Neutrophil (primary cell): ENCODE results near the gene ARMC8.

Source experiments
- H3K27ac ChIP-seq: fragments of 200-600 bp; sonication (generic); 2 replicates; pipeline ENCODE4 v1.5.1; 2016; ENCODE audit warnings: mild to moderate bottlenecking, moderate library complexity
- H3K27me3 ChIP-seq: fragments of 200-600 bp; sonication (generic); 2 replicates; pipeline ENCODE4 v1.6.0; 2016; ENCODE audit warnings: mild to moderate bottlenecking
- H3K36me3 ChIP-seq: fragments of 200-600 bp; sonication (generic); 2 replicates; pipeline ENCODE4 v1.5.1; 2017
- H3K4me1 ChIP-seq, 2 experiments: fragments of 200-600 bp in 1 of 2; sonication (generic) in 1 of 2; 1 replicate in 1 of 2; 2 replicates in 1 of 2; pipeline versions ENCODE4 v1.5.1 to v1.6.1; 2013 to 2016; ENCODE audit warnings: low read depth in 1 of 2, low read length in 1 of 2, mild to moderate bottlenecking in 1 of 2, moderate library complexity in 1 of 2; ENCODE audit not compliant: control insufficient read depth in 1 of 2, insufficient read depth in 1 of 2
- H3K4me3 ChIP-seq, 2 experiments: fragments of 200-600 bp in 1 of 2; sonication (generic) in 1 of 2; 1 replicate in 1 of 2; 2 replicates in 1 of 2; pipeline ENCODE4 v1.5.1; 2013 to 2016; ENCODE audit warnings: low read depth in 1 of 2, low read length in 1 of 2, mild to moderate bottlenecking in 1 of 2, moderate library complexity in 1 of 2
- H3K9me3 ChIP-seq: fragments of 200-600 bp; sonication (generic); 2 replicates; pipeline ENCODE4 v1.5.1; 2016
- TF ChIP-seq, protein P1 (sequence below): fragments of 200-600 bp; sonication (generic); IDR thresholded peaks from 2 replicates; pipeline ENCODE4 v1.5.1; 2016; ENCODE audit warnings: antibody characterized with exemption

ARMC8 gene

DNA sequence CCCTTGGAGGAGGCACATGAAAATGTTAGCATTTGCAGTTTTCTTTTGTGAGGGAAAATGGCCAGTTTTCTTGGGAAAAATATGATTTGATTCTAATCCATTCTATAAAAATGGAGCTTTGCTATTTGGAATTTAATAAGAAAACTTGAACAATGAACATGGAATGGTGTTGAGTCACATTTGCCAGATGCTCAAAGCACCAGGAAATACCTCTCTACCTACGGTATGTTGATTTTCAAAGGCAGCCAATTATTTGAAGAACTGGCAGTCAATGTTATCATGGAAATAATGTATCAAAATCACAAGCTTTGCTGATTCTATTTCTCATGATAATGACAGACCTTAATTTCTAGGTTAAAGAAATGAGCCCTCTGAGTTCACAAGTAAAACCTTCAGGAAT, 127.7 kb downstream of the ARMC8 start:
- Histone ChIP-seq H3K4me3 (no peak overlapping the region), H3K4me1 (no peaks in the 10 kb centered on the region), H3K27ac (no peak overlapping the region), H3K36me3 (no peaks in the 10 kb centered on the region), H3K27me3 (peaks cover 24% of the 10 kb centered on the region), H3K9me3 (no peaks in the 10 kb centered on the region)
- TF ChIP-seq, protein P1, sequence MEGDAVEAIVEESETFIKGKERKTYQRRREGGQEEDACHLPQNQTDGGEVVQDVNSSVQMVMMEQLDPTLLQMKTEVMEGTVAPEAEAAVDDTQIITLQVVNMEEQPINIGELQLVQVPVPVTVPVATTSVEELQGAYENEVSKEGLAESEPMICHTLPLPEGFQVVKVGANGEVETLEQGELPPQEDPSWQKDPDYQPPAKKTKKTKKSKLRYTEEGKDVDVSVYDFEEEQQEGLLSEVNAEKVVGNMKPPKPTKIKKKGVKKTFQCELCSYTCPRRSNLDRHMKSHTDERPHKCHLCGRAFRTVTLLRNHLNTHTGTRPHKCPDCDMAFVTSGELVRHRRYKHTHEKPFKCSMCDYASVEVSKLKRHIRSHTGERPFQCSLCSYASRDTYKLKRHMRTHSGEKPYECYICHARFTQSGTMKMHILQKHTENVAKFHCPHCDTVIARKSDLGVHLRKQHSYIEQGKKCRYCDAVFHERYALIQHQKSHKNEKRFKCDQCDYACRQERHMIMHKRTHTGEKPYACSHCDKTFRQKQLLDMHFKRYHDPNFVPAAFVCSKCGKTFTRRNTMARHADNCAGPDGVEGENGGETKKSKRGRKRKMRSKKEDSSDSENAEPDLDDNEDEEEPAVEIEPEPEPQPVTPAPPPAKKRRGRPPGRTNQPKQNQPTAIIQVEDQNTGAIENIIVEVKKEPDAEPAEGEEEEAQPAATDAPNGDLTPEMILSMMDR: no peak

DNA sequence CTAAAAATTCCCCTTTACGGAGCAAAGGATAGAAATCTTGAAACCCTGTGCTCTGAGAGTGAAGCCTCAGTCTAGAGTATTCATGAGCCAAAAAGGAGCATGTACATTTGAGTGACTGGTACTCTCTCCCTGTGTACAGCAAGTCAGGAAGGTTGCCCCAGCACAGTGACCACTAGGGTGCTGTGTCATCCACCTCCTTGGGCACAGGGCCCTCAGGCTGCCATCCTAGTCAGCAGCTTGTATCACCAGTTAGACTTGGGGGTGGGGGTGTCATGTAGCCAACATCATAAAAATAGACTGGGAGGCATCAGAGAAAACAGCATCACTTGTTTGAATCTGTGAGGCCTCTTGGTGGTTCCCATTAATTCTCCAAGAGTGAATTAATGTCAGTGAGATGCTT, 130.6 kb downstream of the ARMC8 start:
- Histone ChIP-seq H3K36me3 (no peaks in the 10 kb centered on the region), H3K9me3 (no peaks in the 10 kb centered on the region), H3K27ac (no peak overlapping the region), H3K27me3 (peaks cover 34% of the 10 kb centered on the region), H3K4me1 (no peaks in the 10 kb centered on the region), H3K4me3 (no peak overlapping the region)
- TF ChIP-seq, protein P1: no peak

DNA sequence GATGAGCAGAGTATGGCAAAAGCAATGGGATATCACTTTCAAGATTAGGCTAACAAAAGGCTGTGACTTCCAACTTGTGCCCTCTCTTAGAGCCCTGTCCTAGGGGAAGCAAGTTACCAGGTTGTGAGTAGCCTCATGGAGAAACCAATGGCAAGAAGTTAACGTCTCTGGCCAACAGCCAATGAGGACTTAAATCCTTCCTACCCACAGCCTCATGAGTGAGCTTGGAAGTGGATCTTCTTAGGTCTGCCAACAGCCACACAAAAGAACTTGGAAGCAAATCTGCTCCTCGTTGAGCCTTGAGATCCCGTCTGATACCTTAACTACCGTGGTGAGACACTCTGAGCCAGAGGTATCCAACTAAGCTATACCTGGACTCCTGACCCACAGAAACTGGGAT, 136.9 kb downstream of the ARMC8 start:
- Histone ChIP-seq H3K36me3 (no peaks in the 10 kb centered on the region), H3K27ac (no peak overlapping the region), H3K4me3 (no peak overlapping the region), H3K27me3 (peaks cover 60% of the 10 kb centered on the region), H3K4me1 (peaks cover 3 to 4% of the 10 kb centered on the region in 2 experiments), H3K9me3 (no peaks in the 10 kb centered on the region)
- TF ChIP-seq, protein P1: no peak

DNA sequence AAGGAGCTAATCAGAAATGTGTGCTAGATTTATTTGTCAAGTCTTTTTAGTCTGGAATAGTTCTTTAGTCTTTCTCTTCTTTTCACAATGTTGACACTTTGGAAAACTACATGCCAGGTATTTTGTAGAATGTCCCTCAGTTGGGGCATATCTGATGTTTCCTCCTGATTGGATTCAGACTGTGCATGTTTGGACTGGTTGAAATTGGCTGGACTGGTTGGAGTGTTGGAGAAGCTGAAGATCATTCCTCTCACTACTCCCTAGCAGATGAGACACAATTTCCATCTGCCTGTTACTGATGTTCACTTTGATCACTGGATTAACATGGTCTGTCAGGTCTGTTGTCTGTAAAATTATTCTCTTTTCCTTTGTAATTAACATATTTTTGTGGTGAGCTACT, 138.9 kb downstream of the ARMC8 start:
- Histone ChIP-seq H3K4me3 (no peak overlapping the region), H3K36me3 (no peaks in the 10 kb centered on the region), H3K4me1 (peaks cover 5 to 13% of the 10 kb centered on the region in 2 experiments), H3K27me3 (peaks cover 76% of the 10 kb centered on the region), H3K27ac (no peak overlapping the region), H3K9me3 (no peaks in the 10 kb centered on the region)
- TF ChIP-seq, protein P1: no peak

DNA sequence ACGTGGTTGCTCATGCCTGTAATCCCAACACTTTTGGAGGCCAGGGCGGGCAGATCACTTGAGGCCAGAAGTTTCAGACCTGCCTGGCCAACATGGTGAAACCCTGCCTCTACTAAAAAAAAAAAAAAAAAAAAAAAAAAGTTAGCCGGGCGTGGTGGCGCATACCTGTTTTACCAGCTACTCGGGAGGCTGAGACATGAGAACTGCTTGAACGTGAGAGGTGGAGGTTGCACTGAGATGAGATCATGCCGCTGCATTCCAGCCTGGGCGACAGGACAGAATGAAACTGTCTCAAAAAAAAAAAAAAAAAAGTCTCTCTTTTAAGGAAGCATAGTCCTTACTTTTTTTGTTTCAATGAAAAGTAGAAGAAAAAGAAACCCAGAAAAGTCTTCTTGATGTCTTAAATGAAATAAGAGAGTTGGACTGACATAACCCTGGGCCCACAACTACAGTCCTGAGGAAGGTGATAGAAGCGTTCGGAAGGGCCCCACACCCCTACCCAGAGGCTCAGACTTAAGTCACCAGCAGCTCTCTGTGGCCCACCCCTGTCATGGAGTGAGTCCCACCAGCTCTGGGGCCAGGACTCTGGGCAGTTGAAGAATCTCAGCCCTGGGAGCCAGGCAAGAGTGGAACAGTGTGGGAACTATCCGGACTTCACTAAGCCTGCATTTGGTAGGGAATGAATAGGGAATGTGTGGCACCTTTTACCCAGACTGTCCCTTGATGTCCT, 139.9 kb downstream of the ARMC8 start:
- Histone ChIP-seq H3K27me3 (peaks cover 73% of the 10 kb centered on the region), H3K27ac (no peak overlapping the region), H3K9me3 (no peaks in the 10 kb centered on the region), H3K4me3 (no peak overlapping the region), H3K4me1 (peaks cover 5 to 13% of the 10 kb centered on the region in 2 experiments), H3K36me3 (no peaks in the 10 kb centered on the region)
- TF ChIP-seq, protein P1: no peak
